Measurements from ENCODE around the gene JARID2.

Gene JARID2

DNA sequence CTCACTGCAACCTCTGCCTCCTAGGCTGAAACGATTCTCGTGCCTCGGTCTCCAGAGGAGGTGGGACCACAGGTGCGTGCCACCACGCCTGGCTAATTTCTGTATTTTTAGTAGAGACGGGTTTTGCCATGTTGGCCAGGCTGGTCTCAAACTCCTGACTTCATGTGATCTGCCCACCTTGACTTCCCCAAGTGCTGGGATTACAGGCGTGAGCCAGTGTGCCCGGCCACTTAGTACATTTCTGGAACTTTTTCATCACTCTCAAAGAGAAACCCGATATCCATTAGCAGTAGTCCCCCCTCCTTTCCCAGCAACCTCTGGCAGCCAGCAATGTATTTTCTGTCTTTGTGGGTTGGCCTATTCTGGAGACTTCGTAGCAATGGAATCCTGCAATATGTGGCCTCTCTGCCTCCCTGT is 109.8 kb downstream of the JARID2 start:
- no peak for DNase-seq (ENCODE audit: low read depth, low spot score)

- no peak for DNase-seq (ENCODE audit: low read depth, low spot score)
These were observed 110.3 kb downstream of the JARID2 start for GRCh38 chr6:15356179-15356578.

- no peak for DNase-seq (ENCODE audit: low read depth, low spot score)
These were observed 111.1 kb downstream of the JARID2 start for GRCh38 chr6:15356937-15357336.

GRCh38 chr6:15357782-15358181 is 111.9 kb downstream of the JARID2 start:
- no peak for DNase-seq (ENCODE audit: low read depth, low spot score)

GRCh38 chr6:15358579-15359327 is 112.9 kb downstream of the JARID2 start:
- no peak for DNase-seq (ENCODE audit: low read depth, low spot score)

- DNase-seq (ENCODE audit: low read depth, low spot score), result no peak
These were observed 113.5 kb downstream of the JARID2 start for GRCh38 chr6:15359335-15359862.

GRCh38 chr6:15360300-15360699 is 114.4 kb downstream of the JARID2 start:
- DNase-seq (ENCODE audit: low read depth, low spot score), result no peak

DNA sequence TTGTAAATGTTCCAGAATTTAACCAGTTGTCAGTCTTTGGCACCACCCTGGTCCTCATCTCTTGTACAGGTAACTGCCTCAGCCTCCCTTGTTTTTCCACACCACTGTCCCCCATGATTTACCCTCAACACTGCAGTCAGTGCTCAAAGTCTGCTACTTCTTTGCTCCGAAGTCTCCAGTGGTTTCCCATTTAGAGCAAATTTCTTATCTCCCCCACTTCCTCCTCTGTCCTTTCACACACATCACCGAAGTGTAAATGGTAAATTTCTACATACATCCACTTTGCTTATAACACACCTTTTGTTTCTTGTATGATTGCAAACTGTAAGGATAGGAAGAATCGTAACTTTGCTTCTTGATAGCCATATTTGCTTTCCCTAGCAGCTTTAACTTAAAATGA is 115.3 kb downstream of the JARID2 start:
- DNase-seq (ENCODE audit: low read depth, low spot score), result no peak

GRCh38 chr6:15362274-15363160 is 116.6 kb downstream of the JARID2 start:
- no peak for DNase-seq (ENCODE audit: low read depth, low spot score)

DNA sequence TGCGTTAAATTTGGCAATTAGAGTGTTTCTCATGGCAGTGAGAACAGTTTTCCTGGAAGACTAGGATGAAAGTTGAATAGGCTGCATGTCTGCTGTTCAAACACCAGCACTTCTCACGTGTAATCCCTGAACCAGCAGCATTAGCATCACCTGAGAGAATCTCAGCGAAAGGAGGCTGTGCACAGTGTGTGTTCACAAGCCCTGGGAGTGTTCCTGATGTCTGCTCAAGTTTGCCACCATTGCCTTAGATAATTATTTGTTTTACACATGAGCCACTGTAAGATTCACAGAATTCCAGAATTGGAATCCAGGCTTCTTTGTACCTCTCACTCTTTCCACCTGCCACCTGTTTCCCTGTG is 117.3 kb downstream of the JARID2 start:
- no peak for DNase-seq (ENCODE audit: low read depth, low spot score)

DNA sequence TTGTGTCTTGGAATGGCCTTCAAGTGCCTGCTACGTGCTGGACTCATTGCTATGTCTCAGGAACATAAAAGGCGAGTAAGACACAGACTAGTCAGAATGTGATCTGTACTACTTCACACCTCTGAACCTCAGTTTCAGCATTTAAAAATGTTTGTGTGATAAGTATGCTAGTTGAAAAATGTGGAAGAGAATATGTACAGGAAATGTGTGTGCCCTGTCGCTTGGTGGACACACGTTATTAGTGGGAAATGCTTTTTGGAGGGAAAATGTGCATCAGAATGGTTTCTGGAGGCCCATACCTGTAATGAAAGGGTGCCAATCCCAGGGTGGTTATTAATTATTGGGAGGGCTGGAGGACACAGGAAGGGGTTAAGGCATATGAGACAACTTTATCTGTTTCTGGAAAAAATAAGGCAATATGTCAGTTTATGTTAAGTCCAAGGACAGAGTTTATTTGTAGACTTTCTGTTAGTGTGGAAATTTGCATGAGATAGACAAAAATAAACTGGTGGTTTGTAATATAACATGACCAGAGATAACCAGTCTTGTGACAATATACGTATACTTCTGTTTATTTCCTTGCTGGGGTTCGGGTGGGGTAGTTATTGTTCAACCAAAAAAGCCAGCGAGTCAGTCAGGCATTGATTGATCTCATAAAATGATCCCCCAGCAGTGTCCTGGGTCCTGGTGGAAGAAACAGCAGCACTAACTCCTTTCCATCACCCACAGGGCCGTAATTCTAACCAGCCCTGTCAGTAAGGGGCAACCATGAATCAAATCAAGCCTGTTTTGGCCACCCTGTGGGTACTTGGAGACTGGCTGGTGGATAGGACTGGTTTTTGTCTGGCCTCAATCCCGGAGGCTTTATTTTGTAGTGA is 117.9 kb downstream of the JARID2 start:
- DNase-seq (ENCODE audit: low read depth, low spot score), result no peak

GRCh38 chr6:15364401-15365037 is 118.7 kb downstream of the JARID2 start:
- no peak for DNase-seq (ENCODE audit: low read depth, low spot score)

DNA sequence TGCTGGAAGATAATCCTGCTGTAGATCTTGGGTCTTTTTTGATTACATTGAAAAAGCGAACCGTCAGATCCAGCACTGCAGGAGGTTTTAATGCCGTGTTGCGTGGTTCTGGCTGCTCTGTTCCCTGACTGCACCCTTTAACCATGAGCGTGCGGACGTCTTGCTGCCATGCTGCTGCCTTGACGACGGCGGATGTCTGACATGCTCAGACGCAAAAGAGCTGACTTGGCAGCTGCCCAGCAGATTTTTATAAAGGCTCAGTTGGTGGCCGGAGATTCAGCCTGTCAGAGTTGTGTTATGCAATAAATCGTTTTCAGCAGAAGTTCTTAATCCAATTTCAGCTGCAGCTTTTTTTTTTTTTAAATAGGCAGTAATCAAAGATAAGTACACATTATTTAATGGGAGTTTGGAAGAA is 119.4 kb downstream of the JARID2 start:
- peak; percentile 79 for DNase-seq (ENCODE audit: low read depth, low spot score)

DNA sequence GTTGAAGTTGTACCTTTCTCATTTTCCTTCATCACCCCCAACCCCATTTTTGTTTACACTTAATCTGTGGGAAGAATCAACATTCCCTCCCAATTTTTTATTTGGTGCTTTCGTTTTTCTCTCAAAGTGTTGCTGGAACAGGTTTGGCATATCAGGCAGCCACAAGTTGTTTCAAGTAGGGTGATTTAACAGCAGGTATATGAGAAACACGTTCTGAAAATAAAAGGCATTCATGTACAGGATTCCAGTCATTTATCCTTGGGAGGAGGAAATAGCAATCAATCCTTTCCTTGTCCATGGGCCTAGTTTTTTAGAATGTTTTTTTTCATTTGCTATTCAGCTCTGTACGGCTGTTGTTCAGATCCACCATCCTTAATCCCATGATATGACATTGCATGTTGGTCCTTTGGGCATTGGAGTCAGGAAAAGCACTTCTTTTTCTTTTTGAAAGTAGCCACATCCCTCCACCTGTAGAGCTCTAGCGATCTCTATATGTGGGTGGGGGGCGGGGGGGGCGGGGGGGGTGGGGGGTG is 120.2 kb downstream of the JARID2 start:
- no peak for DNase-seq (ENCODE audit: low read depth, low spot score)

GRCh38 chr6:15366879-15367278 is 121.0 kb downstream of the JARID2 start:
- DNase-seq (ENCODE audit: low read depth, low spot score), result no peak

DNA sequence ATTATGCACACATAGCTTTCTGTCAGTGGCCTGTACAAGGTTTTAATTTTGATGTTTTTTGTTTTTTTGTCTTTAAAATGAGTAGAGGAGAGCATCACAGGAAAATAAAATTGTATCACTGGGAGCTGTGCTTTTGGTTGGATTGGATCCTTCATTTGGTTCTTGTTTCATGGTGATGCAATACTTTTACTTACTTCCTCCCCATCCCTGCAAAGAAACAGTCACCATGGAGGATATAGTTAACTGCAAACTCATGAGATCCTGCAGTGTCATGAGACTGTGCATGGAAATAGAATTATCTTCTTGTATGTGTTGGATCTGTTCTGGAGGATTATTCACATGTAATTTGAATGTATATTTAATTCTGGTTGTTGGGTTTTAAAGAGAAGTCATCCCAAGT is 122.3 kb downstream of the JARID2 start:
- no peak for DNase-seq (ENCODE audit: low read depth, low spot score)

- no peak for DNase-seq (ENCODE audit: low read depth, low spot score)
These were observed 123.0 kb downstream of the JARID2 start for GRCh38 chr6:15368873-15369272.

DNA sequence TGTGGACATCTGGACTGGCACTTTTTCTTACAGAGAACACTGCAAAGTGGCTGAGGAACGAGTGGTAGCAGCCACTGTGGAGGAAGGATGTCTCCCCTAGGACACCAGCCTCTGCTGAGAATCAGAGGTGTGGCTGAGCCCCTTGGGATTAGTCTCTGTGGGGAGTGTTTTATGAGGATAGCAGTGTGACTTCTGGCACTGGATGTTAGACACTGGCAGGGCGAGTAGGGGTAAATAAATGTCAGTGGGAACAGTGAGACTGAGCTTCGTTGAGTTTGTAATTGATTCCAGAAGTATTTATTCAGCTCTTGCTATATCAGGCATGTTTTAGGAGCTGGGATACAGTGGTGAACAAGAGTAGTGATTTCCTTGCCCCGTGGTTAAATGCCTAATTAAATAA is 124.0 kb downstream of the JARID2 start:
- no peak for DNase-seq (ENCODE audit: low read depth, low spot score)

GRCh38 chr6:15370733-15371671 is 125.1 kb downstream of the JARID2 start:
- DNase-seq (ENCODE audit: low read depth, low spot score), result no peak

DNA sequence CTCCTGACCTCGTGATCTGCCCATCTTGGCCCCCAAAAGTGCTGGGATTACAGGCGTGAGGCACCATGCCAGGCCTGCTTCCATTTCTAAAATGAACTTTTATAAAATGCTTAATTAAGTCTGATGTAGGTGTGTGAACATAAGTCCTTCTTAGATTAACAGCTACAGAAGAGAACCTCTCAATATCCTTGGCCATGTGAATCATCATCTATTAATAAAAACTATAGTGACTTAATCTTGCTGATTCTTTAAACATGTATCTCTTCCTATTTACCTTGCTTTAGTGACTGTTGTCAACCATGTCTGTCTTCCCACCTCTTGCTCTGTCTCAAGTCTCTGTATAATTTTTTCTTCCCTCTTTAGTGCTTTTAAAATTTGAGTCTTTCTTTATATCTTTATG is 127.1 kb downstream of the JARID2 start:
- no peak for DNase-seq (ENCODE audit: low read depth, low spot score)

All from brain pericyte (primary cell).